ENCODE results near the gene DOK6.

The DOK6 gene

DNA sequence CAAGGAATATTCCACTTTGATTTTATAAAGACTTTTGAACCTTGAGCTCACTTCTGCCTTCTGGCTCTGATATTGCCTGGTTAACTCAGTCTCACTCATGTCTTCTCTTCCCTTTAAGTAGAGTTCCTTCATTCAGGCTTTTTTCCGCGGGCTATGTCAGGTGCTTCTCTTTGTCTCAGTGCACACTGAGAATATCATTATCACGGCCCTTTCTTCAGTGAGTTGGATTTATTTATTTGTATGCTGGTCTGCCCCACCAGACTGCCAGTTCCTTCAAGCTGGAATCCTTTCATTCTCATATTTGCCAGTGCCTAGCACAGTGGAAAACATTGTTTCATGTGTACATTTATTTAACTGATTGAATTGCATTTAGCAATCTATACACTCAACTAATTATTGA is 136.5 kb downstream of the DOK6 start:
- no peak for DNase-seq

DNA sequence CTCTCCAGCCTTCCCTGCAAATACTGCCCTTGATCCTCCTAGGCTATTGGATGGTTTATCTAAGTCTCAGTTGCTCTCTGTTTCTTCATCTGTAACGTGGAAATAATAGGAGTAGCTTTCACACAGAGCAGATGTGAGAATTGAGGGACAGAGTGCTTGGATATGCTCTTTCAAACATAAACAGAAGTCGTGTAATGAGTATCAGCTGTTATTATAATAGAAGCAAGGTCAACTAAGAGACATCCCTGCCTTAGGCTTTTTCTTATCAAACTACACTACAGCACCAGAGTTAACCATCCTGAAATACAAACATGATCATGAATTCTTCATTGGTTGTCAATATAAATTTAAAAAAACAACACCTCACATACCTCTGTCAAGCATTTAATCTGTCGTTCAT is 138.2 kb downstream of the DOK6 start:
- DNase-seq = no peak

DNA sequence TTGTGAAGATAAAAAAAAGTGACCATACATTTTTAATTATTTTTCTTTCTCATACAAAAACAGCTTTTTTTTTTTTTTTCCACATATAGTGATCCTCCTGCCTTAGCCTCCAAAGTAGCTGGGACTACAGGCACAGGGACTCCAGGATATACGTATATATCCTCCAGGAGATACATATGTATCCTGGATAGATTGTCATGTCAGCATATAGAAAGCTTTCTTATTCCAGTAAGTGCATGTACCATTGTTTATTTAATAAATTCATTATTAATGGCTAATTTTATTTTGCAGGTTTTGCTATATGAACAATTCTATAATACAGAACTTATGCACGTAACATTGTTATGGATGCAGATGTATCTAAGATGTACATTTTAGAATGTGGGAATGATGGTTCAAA is 138.7 kb downstream of the DOK6 start:
- no peak for DNase-seq

GRCh38 chr18:69556228-69556627 is 155.5 kb downstream of the DOK6 start:
- no peak for DNase-seq

GRCh38 chr18:69557282-69557681 is 156.6 kb downstream of the DOK6 start:
- DNase-seq = no peak

- no peak for DNase-seq
Measured at GRCh38 chr18:69558052-69558451, 157.4 kb downstream of the DOK6 start.

DNA sequence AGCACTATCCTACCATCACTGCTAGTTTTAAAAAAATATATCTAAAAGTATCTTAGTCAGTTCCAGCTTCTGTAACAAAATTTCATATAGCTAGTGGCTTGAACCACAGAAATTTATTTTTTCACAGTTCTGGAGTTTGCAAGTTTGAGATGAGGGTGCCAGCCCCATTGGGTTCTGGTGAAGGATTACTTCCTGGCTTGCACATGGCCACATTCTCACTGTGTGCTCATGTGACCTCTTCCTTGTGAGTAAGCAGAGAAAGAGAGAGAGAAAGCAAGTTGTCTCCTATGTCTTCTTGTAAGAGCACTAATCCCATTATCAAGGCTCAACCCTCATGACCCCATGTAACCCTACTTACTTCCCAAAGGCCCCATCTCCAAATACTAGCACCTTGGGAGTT is 158.9 kb downstream of the DOK6 start:
- no peak for DNase-seq

DNA sequence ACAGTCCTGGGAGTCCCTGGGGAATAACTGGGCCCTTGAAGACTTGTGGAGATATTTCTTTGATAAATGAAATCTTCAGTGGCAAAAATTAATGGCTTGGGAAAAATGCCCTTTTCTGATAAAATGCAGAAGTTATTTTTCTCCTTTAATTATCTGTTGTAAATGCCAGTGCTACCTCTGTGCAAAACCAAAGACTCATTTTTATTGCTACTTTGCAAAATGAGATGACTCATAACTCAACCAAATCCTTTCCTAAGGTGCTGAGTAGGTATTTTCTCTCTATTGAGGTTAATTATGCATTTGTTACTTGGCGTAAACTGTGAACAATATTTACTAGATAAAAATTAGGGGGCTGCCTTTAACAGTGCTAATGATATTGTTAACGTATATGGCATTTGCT is 163.9 kb downstream of the DOK6 start:
- DNase-seq = no peak

DNA sequence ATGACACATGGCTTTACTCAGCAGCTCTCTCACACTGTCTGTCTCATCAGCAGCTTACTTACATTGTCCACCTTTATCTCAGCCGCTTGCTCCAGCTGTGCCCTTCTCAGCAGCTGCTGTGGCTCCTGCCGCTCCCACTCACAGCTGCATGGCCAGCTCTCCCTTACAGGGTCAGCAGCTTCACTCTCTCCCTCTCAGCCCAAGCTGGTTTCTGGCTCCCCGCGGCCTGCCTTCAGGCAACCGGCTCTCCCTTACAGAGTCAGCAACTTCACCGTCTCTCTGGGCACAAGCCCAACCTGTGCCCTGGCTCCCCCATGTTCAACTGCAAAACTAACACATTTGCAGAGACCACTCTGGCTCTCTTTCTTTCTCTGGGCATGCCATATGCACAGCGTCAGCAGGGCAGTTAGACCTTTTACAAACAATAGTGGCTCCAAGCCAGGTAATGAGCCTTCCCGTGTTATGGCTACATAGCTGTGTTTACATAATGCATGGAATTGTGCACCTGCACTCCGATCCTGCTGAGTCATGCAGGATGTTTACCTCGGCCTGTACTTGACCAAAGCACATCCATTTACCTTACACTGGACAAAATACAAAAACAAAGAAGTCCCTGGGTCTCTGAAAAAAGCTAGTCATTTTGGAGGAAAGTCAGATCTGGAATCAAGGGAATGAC is 167.3 kb downstream of the DOK6 start:
- DNase-seq = no peak

GRCh38 chr18:69569133-69569532 is 168.4 kb downstream of the DOK6 start:
- DNase-seq = no peak

GRCh38 chr18:69574401-69574800 is 173.7 kb downstream of the DOK6 start:
- no peak for DNase-seq

DNA sequence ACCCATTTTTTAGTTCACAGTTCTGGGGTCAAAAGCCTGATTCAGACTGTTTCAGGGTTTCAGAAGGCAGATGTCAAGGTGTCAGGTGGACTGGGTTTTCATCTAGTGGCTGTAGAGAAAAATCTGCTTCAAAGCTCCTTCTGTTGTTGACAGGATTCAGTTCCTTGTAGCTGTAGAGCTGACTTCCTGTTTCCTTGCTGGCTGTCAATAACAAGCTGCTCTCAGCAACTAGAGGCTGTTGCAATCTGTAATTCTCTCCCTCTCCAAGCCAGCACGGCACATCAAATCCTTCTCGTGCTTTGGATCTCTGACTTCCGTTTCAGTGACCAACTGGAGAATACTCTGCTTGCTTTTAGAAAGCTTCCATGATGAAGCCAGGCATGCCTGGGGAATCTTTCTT is 179.4 kb downstream of the DOK6 start:
- DNase-seq = peak in 2 of 56 donors; percentile 15 to 28

DNA sequence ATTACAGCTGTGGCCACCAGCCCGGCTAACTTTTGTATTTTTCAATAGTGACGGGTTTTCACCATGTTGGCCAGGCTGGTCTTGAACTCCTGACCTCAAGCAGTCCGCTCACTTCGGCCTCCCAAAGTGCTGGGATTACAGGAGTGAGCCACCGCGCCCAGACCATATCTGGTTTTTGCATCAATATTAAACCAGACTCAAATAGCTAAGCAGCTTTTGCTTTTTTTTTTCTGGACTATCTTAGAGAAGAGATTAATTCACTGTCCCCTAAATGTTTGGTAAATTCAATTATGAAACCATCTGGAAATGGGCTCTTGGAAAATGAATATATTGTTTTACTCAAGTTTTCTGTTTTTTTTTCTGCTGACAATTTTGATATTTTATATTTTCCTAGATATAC is 183.7 kb downstream of the DOK6 start:
- DNase-seq = no peak

GRCh38 chr18:69585696-69586095 is 185.0 kb downstream of the DOK6 start:
- no peak for DNase-seq

GRCh38 chr18:69586537-69586936 is 185.8 kb downstream of the DOK6 start:
- DNase-seq = no peak

DNA sequence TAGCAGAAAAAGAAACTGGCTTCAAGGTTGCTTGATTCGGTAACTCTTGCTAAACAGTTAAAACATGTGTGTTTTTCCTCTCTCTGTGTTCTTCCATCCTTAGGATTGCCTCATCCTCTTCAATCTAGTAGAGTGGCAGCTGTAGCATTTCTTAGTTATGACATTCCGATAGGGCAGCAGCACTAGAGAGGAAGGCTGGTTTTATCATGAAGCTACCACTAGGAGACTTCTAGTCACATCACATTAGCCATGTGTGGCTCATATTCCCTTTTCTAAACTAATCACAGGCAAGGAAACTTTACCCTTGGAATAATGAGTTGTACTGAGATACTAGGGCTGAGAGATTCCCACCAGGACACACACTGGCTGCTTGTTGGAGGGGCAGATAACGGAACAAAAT is 187.6 kb downstream of the DOK6 start:
- no peak for DNase-seq

DNA sequence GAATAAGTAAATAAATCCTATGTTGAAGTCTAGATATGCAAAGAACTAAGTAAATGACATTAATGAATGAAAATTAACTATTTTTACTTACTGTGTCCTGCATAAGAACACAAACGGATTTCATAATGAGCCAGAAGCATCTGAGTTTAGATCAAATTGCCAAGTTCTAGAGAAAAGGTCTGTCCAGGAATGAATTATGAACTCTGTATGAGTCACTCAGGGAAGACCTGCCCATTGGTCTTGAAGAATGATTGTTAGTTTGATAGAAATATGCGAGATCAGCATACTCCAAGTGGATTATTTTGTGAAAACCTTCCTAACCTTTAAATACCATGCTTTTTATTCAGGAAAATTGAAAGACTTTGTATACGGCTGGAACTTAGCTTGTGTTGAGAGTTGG is 189.5 kb downstream of the DOK6 start:
- no peak for DNase-seq

- no peak for DNase-seq
Measured at GRCh38 chr18:69596345-69596744, 195.7 kb downstream of the DOK6 start.

DNA sequence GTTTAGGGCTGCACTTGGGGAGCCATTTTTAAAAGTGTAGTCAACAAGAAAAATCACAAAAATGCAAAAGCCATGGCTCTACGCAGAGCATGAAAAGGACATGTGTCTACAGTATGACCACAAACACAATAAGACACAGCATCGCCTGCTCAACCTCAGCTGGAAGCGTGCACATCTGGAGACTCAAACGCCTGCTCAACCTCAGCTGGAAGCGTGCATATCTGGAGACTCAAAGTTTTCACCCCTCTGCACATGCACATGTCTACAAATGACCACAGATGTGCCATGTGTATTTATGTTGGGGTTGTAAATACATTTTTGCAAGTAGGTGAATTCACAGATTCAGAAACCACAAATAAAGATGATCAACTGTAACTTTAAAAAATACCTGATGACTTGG is 196.9 kb downstream of the DOK6 start:
- no peak for DNase-seq

GRCh38 chr18:69599377-69599776 is 198.7 kb downstream of the DOK6 start:
- DNase-seq = no peak

GRCh38 chr18:69612242-69612641 is 211.6 kb downstream of the DOK6 start:
- DNase-seq = no peak

- DNase-seq = no peak
Measured at GRCh38 chr18:69616114-69616513, 215.4 kb downstream of the DOK6 start.

DNA sequence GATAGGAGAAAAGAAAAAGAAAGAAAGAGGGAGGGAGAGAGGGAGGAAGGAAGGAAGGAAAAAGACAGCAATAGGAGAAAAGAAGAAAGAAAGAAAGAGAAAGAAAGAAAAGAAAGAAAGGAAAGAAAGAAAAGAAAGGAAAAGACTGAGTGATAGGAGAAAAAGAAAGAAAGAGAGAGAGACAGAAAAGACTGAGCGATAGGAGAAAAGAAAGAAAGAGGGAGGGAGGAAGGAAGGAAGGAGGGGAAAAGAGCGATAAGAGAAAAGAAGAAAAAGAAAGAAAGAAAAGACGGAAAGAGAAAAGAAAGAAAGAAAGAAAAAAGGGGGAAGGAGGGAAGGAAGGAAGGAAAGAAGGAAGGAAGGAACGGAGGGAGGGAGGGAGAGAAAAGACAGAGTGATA is 216.7 kb downstream of the DOK6 start:
- DNase-seq = no peak

DNA sequence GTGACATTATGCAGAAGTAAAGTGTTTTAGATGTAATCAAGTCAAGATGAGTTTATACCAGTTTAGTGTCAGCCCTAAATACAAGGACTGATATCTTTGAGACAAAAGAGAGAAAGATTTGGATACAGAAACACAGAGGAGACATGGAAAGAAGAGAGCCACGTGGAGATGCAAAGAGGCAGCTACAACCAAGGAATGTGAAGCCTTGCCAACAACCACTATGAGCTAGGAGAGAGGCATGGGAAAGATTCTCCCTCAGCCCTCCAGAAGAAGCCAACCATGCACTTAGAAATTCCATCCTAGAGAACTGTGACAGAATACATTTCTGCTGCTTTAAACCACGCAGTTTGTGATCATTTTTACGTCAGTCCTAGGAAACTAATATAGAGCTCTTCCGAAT is 217.2 kb downstream of the DOK6 start:
- DNase-seq = no peak

Measured in amygdala (tissue), 56 donors.